ENCODE data around the gene NLGN1. TPM values are rescaled to one million over a fixed set of nuclear protein-coding genes. Genes with fewer than 3 reads are reported as not detected.

The NLGN1 gene
- total RNA-seq, 1 experiment from 2014 or later: 16.9 TPM

GRCh38 chr3:173755161-173755560, 357.6 kb downstream of the NLGN1 start:
- no peak for DNase-seq (ENCODE audit: low spot score)

DNA sequence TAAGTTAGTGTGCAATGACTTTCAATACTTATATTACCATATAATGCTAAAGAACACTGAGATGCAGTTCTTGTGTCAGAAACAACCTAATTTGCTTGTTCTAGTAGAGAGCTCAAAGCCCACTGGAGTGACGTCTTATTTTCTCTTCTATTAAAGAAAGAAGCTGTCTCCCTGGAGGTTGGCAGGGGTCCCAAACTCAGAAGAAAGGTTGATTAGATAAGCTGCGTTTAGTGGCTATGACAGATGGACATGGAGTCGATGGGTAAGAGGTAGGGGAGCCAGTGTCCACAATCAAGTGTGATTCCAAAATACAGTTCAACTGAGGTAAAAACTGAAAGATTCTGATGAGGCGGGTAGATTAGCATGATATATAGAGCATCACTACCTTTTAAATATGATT, 363.6 kb downstream of the NLGN1 start:
- DNase-seq (ENCODE audit: low spot score): no peak

DNA sequence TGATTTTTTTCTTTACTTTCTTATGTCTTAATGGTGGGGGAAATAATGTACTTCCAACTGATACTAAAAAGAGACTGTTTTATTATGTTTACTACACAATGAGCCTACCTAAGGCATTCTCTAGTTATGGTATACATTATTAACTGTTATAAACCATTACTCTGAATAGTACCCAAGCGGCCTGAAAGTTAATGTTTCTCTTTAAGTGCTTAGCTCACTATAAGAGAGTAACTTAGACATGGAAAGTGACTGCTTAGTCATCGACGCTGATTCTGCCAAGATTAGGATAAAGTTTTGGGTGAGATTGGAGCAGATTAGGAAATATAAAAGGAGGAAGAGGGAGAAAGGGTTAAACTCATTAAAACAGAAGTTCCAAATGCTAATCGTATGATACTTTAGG, 365.0 kb downstream of the NLGN1 start:
- DNase-seq (ENCODE audit: low spot score): no peak

DNA sequence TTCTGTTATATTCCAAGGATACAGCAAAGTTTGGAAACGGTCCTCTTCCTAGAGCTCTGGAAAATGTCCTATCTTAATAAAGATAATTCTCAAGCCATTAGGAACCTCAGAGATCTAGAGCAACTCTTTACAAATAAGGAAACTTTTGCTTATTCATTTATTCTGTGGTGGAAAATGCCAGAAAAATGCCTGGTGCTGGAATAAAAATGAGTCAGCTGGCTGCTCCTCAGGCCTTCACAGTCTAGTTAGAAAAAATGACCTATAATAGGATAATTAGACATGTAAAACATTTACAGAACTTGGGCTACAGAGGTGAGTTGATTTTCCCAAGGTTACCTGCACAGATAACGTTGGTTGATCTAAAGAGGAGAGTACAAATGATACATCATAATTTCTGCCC, 372.5 kb downstream of the NLGN1 start:
- DNase-seq (ENCODE audit: low spot score): no peak

DNA sequence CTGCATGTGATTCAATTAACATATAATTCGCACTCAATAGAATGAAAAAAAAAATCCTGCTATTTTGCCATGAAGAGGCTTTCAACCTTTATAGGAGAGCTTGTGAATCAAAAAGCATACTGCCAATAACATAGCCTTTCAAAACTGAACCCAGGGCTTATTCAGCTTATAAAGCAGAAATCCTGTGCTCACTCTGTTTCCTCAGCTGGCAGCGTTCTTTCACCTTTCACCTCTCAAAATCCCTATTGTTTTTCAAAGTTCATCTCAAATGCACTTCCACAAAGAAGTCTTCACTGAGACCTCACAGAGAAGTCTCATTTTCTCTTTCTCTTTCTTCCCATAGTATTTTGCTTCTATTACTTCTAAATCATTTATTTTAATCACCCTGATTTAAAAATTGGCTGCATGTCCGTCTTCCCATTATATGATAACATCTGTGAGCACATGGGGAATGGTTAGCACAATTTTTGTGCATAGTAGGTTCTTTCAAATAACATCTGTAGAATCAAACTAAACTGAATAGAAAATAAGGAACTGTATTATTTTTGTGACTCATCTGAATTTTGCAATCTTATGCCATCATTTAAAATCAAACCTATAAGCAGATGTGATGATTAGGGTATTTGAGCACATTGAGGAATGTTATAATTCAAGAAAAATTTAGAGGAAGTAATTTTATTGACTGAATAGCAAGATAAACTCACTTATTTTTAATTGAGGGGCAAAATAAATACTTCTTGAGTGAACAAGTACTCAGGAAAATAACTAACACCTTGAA, 373.4 kb downstream of the NLGN1 start:
- DNase-seq (ENCODE audit: low spot score): no peak

DNA sequence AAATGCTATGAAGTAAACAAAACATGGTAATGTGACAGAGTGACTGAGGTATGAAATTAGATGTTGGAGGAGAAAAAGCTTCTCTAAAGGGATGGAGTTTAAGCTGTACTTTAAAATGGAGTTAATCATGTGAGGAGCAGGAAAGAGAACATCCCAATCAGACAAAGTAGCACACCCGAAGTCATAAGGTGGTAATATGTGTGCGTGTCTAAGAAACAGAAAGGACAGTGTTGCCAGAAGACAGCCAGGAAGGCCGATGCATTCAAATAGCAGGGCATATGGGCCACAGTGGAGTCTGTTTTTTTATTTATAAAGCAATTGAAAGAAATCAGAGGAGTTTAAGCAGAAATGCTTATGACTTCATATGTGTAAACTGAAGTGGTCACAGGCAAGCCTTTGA, 376.3 kb downstream of the NLGN1 start:
- DNase-seq (ENCODE audit: low spot score): no peak

DNA sequence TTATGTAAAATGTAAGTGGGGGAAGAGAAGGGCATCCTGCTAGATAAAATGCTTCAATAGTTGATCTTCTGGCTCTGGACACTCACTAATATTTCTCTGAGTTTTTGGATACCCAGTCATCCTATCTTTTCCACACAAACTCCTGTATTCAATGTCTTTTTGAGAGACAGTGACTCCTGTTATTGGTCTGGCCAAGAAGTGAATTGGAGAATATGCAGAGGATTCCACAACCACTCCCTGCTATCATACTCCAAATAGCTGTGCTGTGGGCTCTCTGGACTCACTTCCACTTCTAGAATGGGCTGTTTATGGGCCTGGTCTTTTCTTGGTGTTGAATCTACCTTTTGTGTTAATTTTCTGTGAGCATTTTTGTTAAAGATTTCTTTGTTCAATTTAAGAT, 376.8 kb downstream of the NLGN1 start:
- no peak for DNase-seq (ENCODE audit: low spot score)

DNA sequence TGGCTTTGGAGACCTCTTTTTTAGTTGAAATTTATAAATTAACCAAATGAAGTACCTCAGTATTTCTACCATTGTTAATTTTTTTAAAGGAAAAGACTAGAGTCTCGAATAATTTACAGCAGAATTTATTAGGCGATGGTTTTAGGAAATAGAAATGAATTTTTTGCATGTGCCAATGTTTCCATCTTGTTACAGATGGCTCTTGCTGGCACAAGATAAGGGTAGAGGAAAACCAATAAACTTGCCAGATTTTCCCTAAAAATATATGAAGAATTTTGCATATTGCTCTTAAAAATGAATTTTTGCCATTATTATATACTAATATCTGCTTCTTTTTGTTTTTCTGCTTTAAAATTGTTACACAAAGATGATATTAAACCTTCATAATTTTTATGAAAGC, 380.7 kb downstream of the NLGN1 start:
- no peak for DNase-seq (ENCODE audit: low spot score)

GRCh38 chr3:173780067-173780466, 382.5 kb downstream of the NLGN1 start:
- no peak for DNase-seq (ENCODE audit: low spot score)

DNA sequence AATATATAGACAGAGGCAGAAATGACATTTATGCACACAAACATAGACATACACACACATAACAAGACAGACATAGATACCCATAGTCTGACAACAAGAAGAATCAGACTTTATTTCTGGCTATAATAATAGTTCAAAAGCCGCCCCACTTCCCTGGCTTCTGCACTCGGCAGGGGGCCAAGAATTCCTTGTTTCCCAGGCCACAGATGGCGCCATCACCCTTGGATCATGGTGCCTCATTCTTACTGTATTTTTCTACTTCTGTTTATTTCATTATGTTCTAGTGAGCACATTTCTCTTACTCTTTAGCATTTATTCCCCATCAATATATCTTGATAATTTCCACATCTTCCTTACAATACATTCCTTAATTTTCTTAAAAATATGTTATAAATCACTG, 387.5 kb downstream of the NLGN1 start:
- no peak for DNase-seq (ENCODE audit: low spot score)

GRCh38 chr3:173789530-173790162, 392.1 kb downstream of the NLGN1 start:
- DNase-seq (ENCODE audit: low spot score): no peak

GRCh38 chr3:173793963-173794362, 396.4 kb downstream of the NLGN1 start:
- no peak for DNase-seq (ENCODE audit: low spot score)

GRCh38 chr3:173796405-173796804, 398.9 kb downstream of the NLGN1 start:
- no peak for DNase-seq (ENCODE audit: low spot score)

- DNase-seq (ENCODE audit: low spot score): no peak
These were observed 399.3 kb downstream of the NLGN1 start for GRCh38 chr3:173796890-173797289.

DNA sequence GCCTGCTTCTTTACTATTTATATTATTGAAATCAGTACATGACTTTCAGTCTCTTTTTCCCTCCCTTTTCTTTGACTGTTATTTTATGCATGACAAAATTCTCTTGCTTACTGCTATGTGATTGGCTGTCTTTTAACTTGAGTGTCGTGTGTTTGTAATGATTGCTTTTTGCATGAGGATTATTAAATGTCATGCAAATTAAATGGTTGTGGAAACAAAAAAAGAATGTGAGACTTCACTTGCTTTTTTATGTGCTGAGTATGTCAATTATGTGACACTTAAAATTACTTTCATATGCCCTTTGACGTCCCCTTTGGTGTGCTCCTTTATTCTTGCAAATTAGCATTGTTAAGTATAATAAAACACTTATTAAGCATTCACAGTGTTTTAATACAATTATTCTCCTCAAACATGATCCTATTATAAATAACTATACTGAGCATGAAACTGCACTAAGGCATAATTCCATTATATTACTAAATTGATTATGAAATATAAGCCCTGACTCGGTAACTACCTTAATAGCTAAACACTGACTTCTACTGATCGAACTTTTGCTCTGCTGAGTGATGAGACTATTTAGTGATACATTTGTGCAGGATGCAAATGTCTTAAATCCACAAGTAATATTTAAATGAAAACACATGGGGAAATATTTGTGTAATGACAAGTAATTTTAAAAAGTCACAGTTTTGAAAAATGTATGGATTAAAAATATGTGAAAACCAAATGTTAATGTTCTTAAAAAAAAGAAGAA, 401.7 kb downstream of the NLGN1 start:
- no peak for DNase-seq (ENCODE audit: low spot score)

DNA sequence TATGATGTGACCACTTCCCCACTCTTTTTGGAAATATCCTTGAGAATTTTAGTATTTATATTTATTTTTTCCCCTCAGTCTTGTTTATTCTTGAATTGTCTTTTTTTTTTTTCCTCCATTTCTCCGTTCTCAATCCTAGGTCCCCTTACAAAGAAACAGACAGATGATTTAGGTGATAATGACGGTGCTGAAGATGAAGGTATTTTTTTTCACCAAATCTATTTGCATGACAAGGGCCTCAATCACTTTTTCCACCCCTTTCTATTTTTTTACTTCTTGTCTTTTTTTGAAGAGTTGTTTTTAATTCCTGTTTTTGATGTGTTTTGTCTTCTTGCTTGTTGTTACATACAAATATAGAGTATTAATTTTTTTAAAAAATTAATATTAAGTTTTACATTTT, 402.6 kb downstream of the NLGN1 start:
- no peak for DNase-seq (ENCODE audit: low spot score)

DNA sequence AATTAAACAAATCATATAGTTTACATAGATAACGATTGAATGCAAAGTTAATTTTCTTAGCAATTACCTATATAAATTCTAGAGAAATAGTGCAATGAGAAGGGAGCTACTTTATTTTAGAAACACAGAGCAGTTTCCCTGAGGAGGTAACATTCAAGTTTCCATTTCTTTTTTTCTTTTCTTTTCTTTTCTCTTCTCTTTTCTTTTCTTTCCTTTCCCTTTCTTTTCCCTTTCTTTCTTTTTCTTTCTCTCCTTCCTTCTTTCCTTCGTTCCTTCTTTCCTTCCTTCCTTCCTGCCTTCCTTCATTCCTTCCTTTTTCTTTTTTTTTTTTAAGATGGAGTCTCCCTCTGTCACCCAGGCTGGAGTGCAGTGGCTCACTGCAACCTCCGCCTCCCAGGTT, 417.3 kb downstream of the NLGN1 start:
- no peak for DNase-seq (ENCODE audit: low spot score)

GRCh38 chr3:173819368-173819767, 421.8 kb downstream of the NLGN1 start:
- no peak for DNase-seq (ENCODE audit: low spot score)

GRCh38 chr3:173823911-173824460, 426.4 kb downstream of the NLGN1 start:
- no peak for DNase-seq (ENCODE audit: low spot score)

- no peak for DNase-seq (ENCODE audit: low spot score)
These were observed 428.2 kb downstream of the NLGN1 start for GRCh38 chr3:173825730-173826129.

DNA sequence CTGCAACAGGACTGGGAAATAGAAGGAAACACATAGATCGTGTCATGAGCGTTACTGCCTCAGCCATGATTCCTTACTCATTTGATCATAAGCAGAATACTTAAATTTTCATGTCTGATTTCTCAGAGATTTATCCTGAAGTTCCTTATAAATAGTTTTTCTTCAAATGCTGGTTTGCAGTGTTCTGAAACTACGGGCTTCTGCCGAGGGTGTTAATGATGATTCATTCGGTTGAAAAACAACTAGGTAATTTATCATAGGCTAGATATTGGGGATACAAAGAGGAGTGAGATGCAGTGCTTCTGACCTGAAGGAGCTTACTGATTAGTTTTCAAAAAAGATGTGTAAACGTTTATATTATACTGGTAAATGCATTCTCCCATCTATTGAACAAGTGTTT, 428.9 kb downstream of the NLGN1 start:
- DNase-seq (ENCODE audit: low spot score): no peak

GRCh38 chr3:173826901-173827609, 429.5 kb downstream of the NLGN1 start:
- no peak for DNase-seq (ENCODE audit: low spot score)
